OCI-M2 (cell line): ENCODE results near the gene NHERF2.

Experiments
- DNase-seq: peaks from one replicate; lab custom pipeline; 2025; ENCODE audit not compliant: unreplicated experiment; lab: John Stamatoyannopoulos, UW

The NHERF2 gene

GRCh38 chr16:2056681-2057407 lies 30.1 kb downstream of the NHERF2 start:
- DNase-seq = no peak

GRCh38 chr16:2057438-2057837 lies 30.7 kb downstream of the NHERF2 start:
- DNase-seq = no peak

- no peak for DNase-seq
These were observed 31.7 kb downstream of the NHERF2 start for GRCh38 chr16:2058420-2058819.

GRCh38 chr16:2058872-2059271 lies 32.2 kb downstream of the NHERF2 start:
- no peak for DNase-seq

- no peak for DNase-seq
These were observed 33.6 kb downstream of the NHERF2 start for GRCh38 chr16:2060346-2060745.

DNA sequence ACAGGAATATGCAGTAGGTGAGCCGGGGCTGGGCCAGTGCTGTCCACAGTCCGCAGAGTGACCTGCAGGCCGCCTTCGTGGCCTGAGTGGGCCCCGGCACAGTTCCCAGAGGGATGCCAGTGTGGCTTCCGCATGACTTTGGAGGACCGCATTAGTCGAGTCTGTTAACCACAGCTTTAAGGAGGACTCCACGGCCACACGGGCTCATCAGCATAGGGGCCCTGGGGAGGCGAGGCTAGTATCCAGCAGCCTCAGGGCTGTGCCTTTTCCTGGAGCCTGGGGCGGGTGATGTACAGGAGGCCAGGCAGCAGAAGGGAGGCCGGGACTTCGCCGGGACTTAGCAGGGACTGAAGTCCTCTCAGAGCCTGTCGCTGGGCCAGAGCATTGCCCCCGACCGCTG lies 34.3 kb downstream of the NHERF2 start:
- no peak for DNase-seq

DNA sequence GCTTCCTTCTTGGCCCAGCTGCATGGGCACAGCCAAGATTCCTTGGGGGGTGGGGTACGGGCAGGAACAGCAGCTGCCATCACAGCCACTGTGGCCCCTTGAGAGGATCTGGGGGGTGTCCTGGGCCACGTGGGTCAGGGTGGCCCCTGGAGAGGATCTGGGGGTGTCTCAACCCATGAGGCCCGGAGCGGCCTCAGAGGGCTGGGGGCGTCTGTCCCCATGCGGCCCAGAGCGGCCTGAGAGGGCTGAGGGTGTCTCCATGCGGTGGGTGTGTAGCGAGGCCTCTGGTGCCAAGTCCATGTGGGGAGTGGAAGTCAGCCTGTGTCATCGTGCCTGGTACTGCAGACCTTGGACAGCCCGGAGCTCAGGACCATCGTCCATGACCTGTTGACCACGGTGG lies 34.8 kb downstream of the NHERF2 start:
- no peak for DNase-seq

- DNase-seq = no peak
These were observed 36.1 kb downstream of the NHERF2 start for GRCh38 chr16:2062801-2063200.

- DNase-seq = no peak
These were observed 37.2 kb downstream of the NHERF2 start for GRCh38 chr16:2063861-2064260.

DNA sequence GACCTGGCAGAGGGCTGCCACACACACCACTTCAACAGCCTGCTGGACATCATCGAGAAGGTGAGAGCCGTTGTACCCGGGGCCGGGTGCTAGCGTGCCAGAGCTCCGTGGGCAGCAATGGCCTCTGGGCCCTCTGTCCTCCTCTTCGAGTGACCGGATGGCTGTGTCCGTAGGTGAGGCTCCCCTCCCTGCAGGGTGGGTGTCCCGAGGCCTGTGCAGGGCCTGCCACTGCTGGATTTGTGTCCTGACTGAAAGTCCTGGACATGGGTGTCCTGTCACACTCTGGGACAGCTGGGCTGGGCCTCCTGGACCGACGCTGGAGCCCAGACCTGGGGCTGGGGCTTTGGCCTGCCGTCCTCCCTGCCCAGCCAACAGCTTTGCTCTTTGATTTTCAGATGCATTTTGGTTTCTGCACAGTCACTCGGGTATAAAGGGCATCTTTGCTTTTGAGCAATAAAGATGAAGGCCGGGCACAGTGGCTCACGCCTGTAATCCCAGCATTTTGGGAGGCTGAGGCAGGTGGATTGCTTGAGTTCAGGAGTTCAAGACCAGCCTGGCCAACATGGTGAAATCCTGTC lies 37.8 kb downstream of the NHERF2 start:
- no peak for DNase-seq

DNA sequence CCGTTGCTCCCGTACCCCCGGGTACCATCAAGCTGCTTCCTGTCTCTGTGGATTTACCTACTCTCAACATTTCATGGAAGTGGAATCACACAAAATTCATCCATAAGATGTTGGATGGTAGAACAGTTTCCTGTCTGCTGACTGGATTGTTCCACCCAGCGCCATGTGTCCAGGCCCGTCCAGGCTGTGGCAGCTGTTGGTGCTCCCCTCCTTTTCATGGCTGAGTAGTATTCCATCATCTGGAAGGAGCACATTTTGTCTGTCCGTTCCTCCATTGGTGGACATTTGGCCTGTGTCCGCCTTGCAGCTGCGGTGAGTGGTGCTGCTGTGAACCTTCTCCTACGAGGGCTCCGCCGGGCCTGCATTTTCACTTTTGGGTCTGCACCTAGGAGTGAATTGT lies 39.4 kb downstream of the NHERF2 start:
- no peak for DNase-seq

- DNase-seq = no peak
These were observed 44.1 kb downstream of the NHERF2 start for GRCh38 chr16:2070576-2071453.

DNA sequence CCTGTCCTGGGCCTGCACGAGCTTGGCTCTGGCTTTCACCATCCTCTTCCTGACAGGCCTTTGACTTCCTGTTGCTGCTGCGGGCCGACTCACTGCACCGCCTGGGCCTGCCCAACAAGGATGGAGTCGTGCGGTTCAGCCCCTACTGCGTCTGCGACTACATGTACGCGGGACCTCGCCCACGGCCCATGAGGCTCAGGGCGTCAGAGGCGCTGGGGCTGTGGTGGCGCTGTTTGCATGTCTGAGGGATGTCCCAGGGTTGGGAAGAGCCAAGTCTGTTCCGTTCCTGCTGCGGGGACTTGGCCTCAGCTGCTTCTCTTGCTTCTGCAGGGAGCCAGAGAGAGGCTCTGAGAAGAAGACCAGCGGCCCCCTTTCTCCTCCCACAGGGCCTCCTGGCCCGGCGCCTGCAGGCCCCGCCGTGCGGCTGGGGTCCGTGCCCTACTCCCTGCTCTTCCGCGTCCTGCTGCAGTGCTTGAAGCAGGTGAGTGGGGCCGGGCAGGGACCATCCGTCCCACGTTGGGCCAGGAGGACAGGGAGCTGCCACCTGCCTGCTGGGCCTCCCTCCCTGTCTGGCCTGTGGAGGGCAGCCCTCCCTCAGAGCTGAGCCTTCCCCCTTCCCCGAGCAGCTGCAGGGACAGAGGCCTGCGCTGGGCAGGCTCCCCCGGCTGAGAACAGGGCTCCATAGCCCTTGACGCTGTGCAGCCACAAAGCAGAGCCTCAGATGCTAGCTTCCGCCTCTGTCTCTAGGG lies 44.9 kb downstream of the NHERF2 start:
- no peak for DNase-seq

GRCh38 chr16:2072926-2073325 lies 46.2 kb downstream of the NHERF2 start:
- DNase-seq = no peak

GRCh38 chr16:2074071-2074470 lies 47.4 kb downstream of the NHERF2 start:
- DNase-seq = no peak

DNA sequence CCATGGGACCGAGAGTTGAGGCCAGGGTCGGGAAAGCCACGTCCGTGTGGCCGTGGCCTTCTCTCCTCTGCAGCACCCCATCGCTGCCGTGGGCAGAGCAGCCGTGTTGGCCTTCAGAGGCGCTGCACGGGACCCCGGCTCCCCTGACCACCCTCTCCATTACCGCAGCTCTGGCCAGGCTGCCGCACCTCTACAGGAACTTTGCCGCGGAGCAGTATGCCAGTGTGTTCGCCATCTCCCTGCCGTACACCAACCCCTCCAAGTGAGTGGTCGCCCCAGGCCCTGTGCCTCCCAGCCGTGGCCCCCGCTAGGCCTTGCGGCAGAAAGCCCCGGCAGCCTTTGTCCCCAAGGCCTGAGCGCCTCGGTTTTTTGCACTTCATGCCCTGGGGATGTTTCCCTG lies 48.9 kb downstream of the NHERF2 start:
- DNase-seq = no peak

DNA sequence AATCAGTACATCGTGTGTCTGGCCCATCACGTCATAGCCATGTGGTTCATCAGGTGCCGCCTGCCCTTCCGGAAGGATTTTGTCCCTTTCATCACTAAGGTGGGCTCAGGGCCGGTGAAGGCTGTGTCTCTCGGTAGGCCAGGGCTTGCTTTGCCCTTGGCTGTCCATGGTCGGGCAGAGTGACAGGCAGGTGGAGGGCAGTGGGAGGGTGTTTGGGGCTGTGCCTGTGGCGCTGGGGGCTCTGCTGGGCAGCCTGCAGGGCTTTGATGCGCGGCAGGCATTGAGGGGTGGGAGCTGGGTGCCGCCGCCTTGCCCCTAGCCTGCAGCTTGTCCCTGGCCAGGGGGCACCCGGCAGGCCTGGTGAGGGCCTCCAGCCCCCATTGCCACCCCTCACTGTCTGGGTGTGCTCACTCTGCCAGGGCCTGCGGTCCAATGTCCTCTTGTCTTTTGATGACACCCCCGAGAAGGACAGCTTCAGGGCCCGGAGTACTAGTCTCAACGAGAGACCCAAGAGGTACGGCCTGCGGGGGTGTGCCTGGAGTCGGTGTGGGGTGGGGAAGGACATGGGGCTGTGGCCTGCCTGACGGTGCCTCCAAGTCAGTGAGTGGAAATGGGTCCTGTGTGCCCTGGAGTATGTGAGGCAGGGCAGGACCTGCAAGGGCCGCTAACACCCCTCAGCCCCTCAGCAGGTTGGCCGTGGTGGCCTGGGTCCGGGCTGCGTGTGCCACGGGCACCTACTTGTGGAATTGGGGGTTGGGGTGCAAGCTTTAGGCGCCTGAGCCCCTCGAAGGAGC lies 49.6 kb downstream of the NHERF2 start:
- DNase-seq = no peak

DNA sequence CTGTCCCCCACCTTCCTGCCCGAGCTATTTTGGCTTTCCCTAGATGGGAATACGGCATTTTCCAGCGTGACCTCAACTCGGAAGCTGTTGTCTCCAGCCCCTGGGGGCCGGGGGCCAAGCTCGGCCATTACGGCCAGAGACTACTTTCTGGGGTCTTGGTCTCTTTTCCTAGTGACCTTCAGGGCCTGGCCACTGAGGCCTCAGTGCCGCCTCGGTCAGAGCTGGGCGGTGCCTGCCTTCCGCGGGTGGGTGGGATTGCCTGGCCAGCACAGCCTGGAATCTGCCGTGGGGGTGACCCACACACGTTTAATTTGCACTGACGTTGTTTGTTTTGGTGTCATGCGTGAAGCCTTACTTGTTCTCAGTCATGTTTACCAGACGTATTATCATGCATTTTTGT lies 50.3 kb downstream of the NHERF2 start:
- DNase-seq = no peak

GRCh38 chr16:2077696-2078095 lies 51.0 kb downstream of the NHERF2 start:
- no peak for DNase-seq

DNA sequence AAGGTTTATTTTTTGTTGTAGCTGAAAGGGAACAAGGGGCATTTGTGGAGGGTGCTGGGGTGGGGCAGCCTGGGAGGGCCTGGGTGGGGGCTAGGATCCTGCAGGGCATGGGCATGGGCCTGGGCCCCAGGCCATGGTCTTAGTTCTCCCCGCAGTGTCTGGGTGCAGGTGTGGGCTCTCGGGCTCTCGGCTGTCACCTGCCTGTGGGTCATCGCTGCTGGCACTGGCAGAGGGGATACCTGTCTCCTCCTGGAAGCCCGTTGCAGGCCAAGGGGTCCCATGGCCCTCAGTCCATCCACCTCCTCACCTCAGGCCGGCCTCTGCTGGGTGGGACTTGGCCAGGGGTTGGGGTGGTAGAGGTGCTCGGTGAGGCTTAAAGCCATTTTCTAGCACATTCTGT lies 51.4 kb downstream of the NHERF2 start:
- no peak for DNase-seq

DNA sequence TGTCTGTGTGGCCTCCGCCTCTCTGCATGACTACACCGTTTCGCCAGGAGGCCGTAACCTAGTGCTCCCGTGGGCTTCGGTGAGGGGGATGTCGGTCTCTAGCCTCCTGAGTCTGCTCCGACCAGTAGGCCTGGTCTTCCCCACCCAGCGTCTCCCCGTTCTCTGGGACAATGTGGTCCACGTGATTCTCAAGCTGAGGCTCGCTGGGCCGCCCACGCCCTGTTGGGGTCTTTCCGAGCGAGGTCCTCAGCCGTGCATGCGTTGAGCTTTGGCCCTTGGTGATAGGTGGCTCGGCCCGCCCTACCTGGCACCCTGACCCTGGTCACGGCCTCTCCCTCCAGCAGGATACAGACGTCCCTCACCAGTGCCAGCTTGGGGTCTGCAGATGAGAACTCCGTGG lies 52.0 kb downstream of the NHERF2 start:
- DNase-seq = no peak
